ENCODE data around the gene TCF4.

DNA sequence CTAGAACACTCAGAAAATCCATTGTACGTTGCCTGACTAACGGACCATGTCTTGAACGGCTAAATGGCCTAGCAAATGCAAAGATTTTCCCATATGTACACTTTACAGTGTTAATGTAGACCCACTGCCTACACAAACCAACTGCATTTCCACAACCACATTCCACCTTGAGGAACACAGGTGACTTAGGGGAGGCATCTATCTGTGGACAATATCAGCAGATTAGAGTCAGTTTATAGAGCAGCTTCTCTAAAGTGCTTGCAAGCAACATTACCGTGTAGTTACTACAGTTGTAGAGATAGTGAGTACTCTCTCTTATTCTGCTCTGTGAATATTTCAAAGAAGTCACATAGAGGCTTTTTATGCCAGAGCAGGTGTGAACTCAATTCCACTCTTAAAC lies 139.6 kb downstream of the TCF4 start:
- TF ChIP-seq POLR2AphosphoS5 (IDR thresholded peaks at IDR 0.05; ENCODE audit: low read depth, low read length) (no peak), SPI1 (IDR thresholded peaks at IDR 0.05; ENCODE audit: low read depth, low read length) (no peak), POLR2A (IDR thresholded peaks at IDR 0.05; ENCODE audit: low read depth, low read length) (no peak), TAF1 (IDR thresholded peaks at IDR 0.05; ENCODE audit: low read depth, low read length) (no peak), PAX5 (IDR thresholded peaks at IDR 0.05; ENCODE audit: insufficient read depth, low read length, severe bottlenecking) (no peak)
